Astrocyte of the spinal cord (primary cell): ENCODE results near the gene RBM26.

Experiments used
- DNase-seq: peaks from one replicate; pipeline ENCODE4 v3.0.0; 2011; ENCODE audit warnings: low read depth, low spot score
- H3K4me3 ChIP-seq: 2 replicates; pipeline ENCODE4 v1.5.1; 2011; ENCODE audit warnings: low read depth, mild to moderate bottlenecking, low read length, moderate library complexity
- CTCF ChIP-seq: IDR thresholded peaks from 2 replicates; pipeline ENCODE4 v1.5.1; 2012; ENCODE audit warnings: low read depth, mild to moderate bottlenecking, low read length, inconsistent platforms
- in situ Hi-C: cut with HindIII; loops from 2 replicates; pipeline ENCODE4 v1.10.0; 2017; ENCODE audit warnings: low sequenced_read_pairs

RBM26 gene

GRCh38 chr13:79447741-79448140 is 41.7 kb upstream of the RBM26 start:
- no peak for TF ChIP-seq CTCF
- in situ Hi-C loops, result no loop called here
- no peak overlapping the region for H3K4me3 ChIP-seq
- no peak for DNase-seq

- TF ChIP-seq CTCF, result no peak
- in situ Hi-C loops, result no loop called here
- H3K4me3 ChIP-seq, result no peak overlapping the region
- DNase-seq, result no peak
These were observed 41.1 kb upstream of the RBM26 start for GRCh38 chr13:79447141-79447540.

GRCh38 chr13:79445968-79446645 is 40.1 kb upstream of the RBM26 start:
- no peak for TF ChIP-seq CTCF
- DNase-seq, result no peak
- H3K4me3 ChIP-seq, result no peak overlapping the region
- in situ Hi-C loops, result no loop called here

GRCh38 chr13:79442706-79443105 is 36.7 kb upstream of the RBM26 start:
- TF ChIP-seq CTCF, result no peak
- no peak overlapping the region for H3K4me3 ChIP-seq
- in situ Hi-C loops, result no loop called here
- no peak for DNase-seq

- H3K4me3 ChIP-seq, result no peak overlapping the region
- TF ChIP-seq CTCF, result no peak
- in situ Hi-C loops, result no loop called here
- no peak for DNase-seq
These were observed 36.2 kb upstream of the RBM26 start for GRCh38 chr13:79442221-79442620.

- DNase-seq, result no peak
- TF ChIP-seq CTCF, result no peak
- in situ Hi-C loops, result no loop called here
- no peak overlapping the region for H3K4me3 ChIP-seq
These were observed 35.0 kb upstream of the RBM26 start for GRCh38 chr13:79440958-79441528.

GRCh38 chr13:79439275-79439674 is 33.2 kb upstream of the RBM26 start:
- no peak for TF ChIP-seq CTCF

More at GRCh38 chr13:79439275-79439674, 33.2 kb upstream of the RBM26 start:
- in situ Hi-C loops, result no loop called here
- H3K4me3 ChIP-seq, result no peak overlapping the region
- DNase-seq, result no peak
